Neural cell (in vitro differentiated cells): ENCODE results near the gene RELN. TPM values are rescaled to one million over a fixed set of nuclear protein-coding genes. Genes with fewer than 3 reads are reported as not detected.

Experiments
- H2AFZ ChIP-seq: fragments of 200-600, 300-800 bp; sonication (generic), shearing (Covaris generic); 2 replicates; pipeline ENCODE4 v1.6.0; 2014; ENCODE audit warnings: low read depth, mild to moderate bottlenecking, antibody characterized with exemption, low read length, moderate library complexity
- H3F3A ChIP-seq: fragments of 200-600 bp; shearing (Covaris generic); 2 replicates; pipeline ENCODE4 v1.6.1; 2016; ENCODE audit warnings: mild to moderate bottlenecking, moderate library complexity, mixed read lengths, antibody characterized with exemption, low read length; ENCODE audit not compliant: insufficient read depth, poor library complexity, severe bottlenecking
- H3K27ac ChIP-seq: fragments of 200-600, 300-800 bp; sonication (generic), shearing (Covaris generic); 2 replicates; pipeline ENCODE4 v1.5.1; 2014; ENCODE audit warnings: mild to moderate bottlenecking, low read length, moderate library complexity
- H3K27me3 ChIP-seq: fragments of 300-800, 200-600 bp; sonication (generic), shearing (Covaris generic); 2 replicates; pipeline ENCODE4 v1.6.0; 2014; ENCODE audit warnings: mild to moderate bottlenecking, low read depth, low read length, moderate library complexity; ENCODE audit not compliant: insufficient read depth
- H3K36me3 ChIP-seq: fragments of 300-800, 200-600 bp; sonication (generic), shearing (Covaris generic); 2 replicates; pipeline ENCODE4 v1.5.1; 2014; ENCODE audit warnings: mild to moderate bottlenecking, antibody characterized with exemption, low read length, moderate library complexity; ENCODE audit not compliant: insufficient read depth
- H3K4me2 ChIP-seq: fragments of 300-800, 200-600 bp; sonication (generic), shearing (Covaris generic); 2 replicates; pipeline ENCODE4 v1.6.0; 2014; ENCODE audit warnings: mild to moderate bottlenecking, low read length
- H3K4me3 ChIP-seq: fragments of 300-800, 200-600 bp; sonication (generic), shearing (Covaris generic); 2 replicates; pipeline ENCODE4 v1.5.1; 2014; ENCODE audit warnings: mild to moderate bottlenecking, low read length, moderate library complexity
- H3K79me2 ChIP-seq: fragments of 200-600 bp; shearing (Covaris generic); replicated peaks from 2 replicates; pipeline ENCODE4 v1.6.0; 2014; ENCODE audit warnings: mild to moderate bottlenecking, low read length, moderate library complexity; ENCODE audit not compliant: insufficient read depth
- H3K9ac ChIP-seq: fragments of 300-800, 200-600 bp; sonication (generic), shearing (Covaris generic); 2 replicates; pipeline ENCODE4 v1.6.1; 2016; ENCODE audit warnings: mild to moderate bottlenecking, low read length, mixed read lengths
- H3K9me2 ChIP-seq: fragments of 200-600 bp; shearing (Covaris generic); 2 replicates; pipeline ENCODE4 v1.6.1; 2016; ENCODE audit warnings: mild to moderate bottlenecking, low read length, mixed read lengths; ENCODE audit not compliant: insufficient read depth
- H3K9me3 ChIP-seq: fragments of 200-600, 300-800 bp; sonication (generic), shearing (Covaris generic); 2 replicates; pipeline ENCODE4 v1.6.1; 2016; ENCODE audit warnings: mild to moderate bottlenecking, mixed run types, low read length, moderate library complexity, mixed read lengths
- H4K20me1 ChIP-seq: fragments of 200-600 bp; shearing (Covaris generic); 2 replicates; pipeline ENCODE4 v1.6.1; 2016; ENCODE audit warnings: mild to moderate bottlenecking, mixed run types; ENCODE audit not compliant: insufficient read depth
- EP300 ChIP-seq: fragments of 450-650 bp; conservative IDR thresholded peaks from 2 replicates; pipeline ENCODE4 v1.6.1; 2014; ENCODE audit warnings: antibody characterized with exemption, mild to moderate bottlenecking, moderate library complexity; ENCODE audit not compliant: poor library complexity, severe bottlenecking
- EZH2 ChIP-seq: fragments of 200-600, 300-800 bp; shearing (Covaris generic), sonication (generic); IDR thresholded peaks from 2 replicates; pipeline ENCODE4 v1.6.1; 2014; ENCODE audit warnings: antibody characterized with exemption, low read length, borderline replicate concordance, mild to moderate bottlenecking; ENCODE audit not compliant: insufficient read depth, poor library complexity, severe bottlenecking
- MXI1 ChIP-seq: fragments of 450-650 bp; conservative IDR thresholded peaks from 2 replicates; pipeline ENCODE4 v1.6.1; 2014; ENCODE audit warnings: antibody characterized with exemption, mild to moderate bottlenecking; ENCODE audit not compliant: poor library complexity, severe bottlenecking
- POLR2AphosphoS5 ChIP-seq: IDR thresholded peaks from 2 replicates; pipeline ENCODE4 v1.6.1; 2012
- RAD21 ChIP-seq: fragments of 450-650 bp; conservative IDR thresholded peaks from 2 replicates; pipeline ENCODE4 v1.6.1; 2014; ENCODE audit warnings: antibody characterized with exemption, mild to moderate bottlenecking, moderate library complexity
- SMC3 ChIP-seq: fragments of 450-650 bp; conservative IDR thresholded peaks from 2 replicates; pipeline ENCODE4 v1.6.1; 2014; ENCODE audit warnings: antibody characterized with exemption, mild to moderate bottlenecking, moderate library complexity; ENCODE audit not compliant: poor library complexity
- TAF1 ChIP-seq: IDR thresholded peaks from 2 replicates; pipeline ENCODE4 v1.6.1; 2012; ENCODE audit warnings: low read depth
- polyA plus RNA-seq: library from polyadenylated mRNA; depleted of rRNA; stranded (reverse); fragments of >200 nt; gene quantifications from 2 replicates; pipeline ENCODE4 v1.2.3, GENCODE V29; 2014
- TF ChIP-seq, protein P1 (sequence below): fragments of 450-650 bp; IDR thresholded peaks from 2 replicates; pipeline ENCODE4 v1.5.1; 2014; ENCODE audit warnings: antibody characterized with exemption, mild to moderate bottlenecking, moderate library complexity; ENCODE audit not compliant: poor library complexity, severe bottlenecking
- TF ChIP-seq, protein P2 (sequence below): IDR thresholded peaks from 2 replicates; pipeline ENCODE4 v1.6.1; 2012; ENCODE audit warnings: borderline replicate concordance

Gene RELN
- polyA plus RNA-seq, 1 donor from 2014 or later: 178 TPM

DNA sequence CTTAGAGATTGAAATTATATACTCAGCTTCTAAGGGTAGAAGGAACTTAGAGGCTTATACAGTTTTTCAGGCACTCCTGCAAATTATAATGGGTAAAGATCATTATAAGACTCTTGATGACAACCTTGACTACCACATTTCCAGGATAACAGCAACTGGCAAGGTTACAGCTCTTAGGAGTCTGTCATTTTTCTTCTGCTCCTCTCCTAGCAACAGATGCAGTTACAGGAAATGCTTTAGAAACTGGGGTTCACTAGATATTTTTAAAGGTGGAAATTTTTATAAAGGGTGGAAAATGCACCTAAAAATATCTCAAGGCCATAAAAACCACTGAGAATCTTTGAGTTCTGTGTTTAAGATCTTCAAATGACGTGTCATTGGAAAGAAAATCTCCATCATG, 185.8 kb downstream of the RELN start:
- peak; percentile 14 for TF ChIP-seq SMC3
- TF ChIP-seq, protein P1, sequence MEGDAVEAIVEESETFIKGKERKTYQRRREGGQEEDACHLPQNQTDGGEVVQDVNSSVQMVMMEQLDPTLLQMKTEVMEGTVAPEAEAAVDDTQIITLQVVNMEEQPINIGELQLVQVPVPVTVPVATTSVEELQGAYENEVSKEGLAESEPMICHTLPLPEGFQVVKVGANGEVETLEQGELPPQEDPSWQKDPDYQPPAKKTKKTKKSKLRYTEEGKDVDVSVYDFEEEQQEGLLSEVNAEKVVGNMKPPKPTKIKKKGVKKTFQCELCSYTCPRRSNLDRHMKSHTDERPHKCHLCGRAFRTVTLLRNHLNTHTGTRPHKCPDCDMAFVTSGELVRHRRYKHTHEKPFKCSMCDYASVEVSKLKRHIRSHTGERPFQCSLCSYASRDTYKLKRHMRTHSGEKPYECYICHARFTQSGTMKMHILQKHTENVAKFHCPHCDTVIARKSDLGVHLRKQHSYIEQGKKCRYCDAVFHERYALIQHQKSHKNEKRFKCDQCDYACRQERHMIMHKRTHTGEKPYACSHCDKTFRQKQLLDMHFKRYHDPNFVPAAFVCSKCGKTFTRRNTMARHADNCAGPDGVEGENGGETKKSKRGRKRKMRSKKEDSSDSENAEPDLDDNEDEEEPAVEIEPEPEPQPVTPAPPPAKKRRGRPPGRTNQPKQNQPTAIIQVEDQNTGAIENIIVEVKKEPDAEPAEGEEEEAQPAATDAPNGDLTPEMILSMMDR: no peak
- no peak for TF ChIP-seq TAF1
- TF ChIP-seq EZH2: no peak
- no peak for TF ChIP-seq MXI1
- TF ChIP-seq POLR2AphosphoS5: peak; percentile 42
- peak; percentile 26 for TF ChIP-seq RAD21
- TF ChIP-seq, protein P2, sequence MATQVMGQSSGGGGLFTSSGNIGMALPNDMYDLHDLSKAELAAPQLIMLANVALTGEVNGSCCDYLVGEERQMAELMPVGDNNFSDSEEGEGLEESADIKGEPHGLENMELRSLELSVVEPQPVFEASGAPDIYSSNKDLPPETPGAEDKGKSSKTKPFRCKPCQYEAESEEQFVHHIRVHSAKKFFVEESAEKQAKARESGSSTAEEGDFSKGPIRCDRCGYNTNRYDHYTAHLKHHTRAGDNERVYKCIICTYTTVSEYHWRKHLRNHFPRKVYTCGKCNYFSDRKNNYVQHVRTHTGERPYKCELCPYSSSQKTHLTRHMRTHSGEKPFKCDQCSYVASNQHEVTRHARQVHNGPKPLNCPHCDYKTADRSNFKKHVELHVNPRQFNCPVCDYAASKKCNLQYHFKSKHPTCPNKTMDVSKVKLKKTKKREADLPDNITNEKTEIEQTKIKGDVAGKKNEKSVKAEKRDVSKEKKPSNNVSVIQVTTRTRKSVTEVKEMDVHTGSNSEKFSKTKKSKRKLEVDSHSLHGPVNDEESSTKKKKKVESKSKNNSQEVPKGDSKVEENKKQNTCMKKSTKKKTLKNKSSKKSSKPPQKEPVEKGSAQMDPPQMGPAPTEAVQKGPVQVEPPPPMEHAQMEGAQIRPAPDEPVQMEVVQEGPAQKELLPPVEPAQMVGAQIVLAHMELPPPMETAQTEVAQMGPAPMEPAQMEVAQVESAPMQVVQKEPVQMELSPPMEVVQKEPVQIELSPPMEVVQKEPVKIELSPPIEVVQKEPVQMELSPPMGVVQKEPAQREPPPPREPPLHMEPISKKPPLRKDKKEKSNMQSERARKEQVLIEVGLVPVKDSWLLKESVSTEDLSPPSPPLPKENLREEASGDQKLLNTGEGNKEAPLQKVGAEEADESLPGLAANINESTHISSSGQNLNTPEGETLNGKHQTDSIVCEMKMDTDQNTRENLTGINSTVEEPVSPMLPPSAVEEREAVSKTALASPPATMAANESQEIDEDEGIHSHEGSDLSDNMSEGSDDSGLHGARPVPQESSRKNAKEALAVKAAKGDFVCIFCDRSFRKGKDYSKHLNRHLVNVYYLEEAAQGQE: no peak
- TF ChIP-seq EP300: peak; percentile 61

DNA sequence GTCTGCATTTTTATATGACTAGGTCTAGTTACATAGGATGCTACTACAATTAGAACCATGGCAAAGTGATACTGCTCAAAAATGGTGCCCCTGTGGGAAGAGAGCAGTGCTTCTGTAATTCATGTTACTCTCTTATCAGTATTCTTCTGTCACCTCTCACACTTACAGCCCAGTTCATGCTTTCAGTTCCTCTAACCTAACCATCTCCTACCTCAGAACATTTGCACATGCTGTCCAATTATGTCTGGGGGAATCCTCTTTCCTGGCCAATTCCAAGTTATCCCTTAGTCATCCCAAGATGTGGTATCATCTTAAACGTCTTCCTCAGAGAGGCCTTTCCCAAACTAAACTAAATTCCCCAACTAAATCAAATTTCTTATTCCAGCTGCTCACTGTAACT, 190.2 kb downstream of the RELN start:
- TF ChIP-seq RAD21: no peak
- TF ChIP-seq, protein P1: no peak
- TF ChIP-seq EZH2: no peak
- no peak for TF ChIP-seq POLR2AphosphoS5
- TF ChIP-seq, protein P2: no peak
- no peak for TF ChIP-seq SMC3
- no peak for TF ChIP-seq EP300
- no peak for TF ChIP-seq TAF1
- no peak for TF ChIP-seq MXI1
- Histone ChIP-seq H3K9me2 (no peaks in the 10 kb centered on the region), H3K4me3 (no peak overlapping the region), H3K36me3 (no peaks in the 10 kb centered on the region), H3K9me3 (no peaks in the 10 kb centered on the region), H3K27me3 (no peaks in the 10 kb centered on the region), H3K79me2 (no peaks in the 10 kb centered on the region), H2AFZ (no peak overlapping the region), H3K27ac (no peak overlapping the region), H3F3A (no peaks in the 10 kb centered on the region), H4K20me1 (no peaks in the 10 kb centered on the region), H3K9ac (no peak overlapping the region), H3K4me2 (no peak overlapping the region)

More for the DNA sequence above, 185.8 kb downstream of the RELN start:
- Histone ChIP-seq H3F3A (no peaks in the 10 kb centered on the region), H3K36me3 (no peaks in the 10 kb centered on the region), H3K9me2 (no peaks in the 10 kb centered on the region), H3K4me3 (peak overlapping the region; percentile 50), H3K27ac (peak overlapping the region; percentile 92), H3K4me2 (peak overlapping the region; percentile 85), H3K9ac (peak overlapping the region; percentile 57), H3K9me3 (no peaks in the 10 kb centered on the region), H4K20me1 (no peaks in the 10 kb centered on the region), H3K27me3 (no peaks in the 10 kb centered on the region), H3K79me2 (no peaks in the 10 kb centered on the region), H2AFZ (peak overlapping the region; percentile 11)
